Measurements from ENCODE around the gene PLXNA4. TPM values are rescaled to one million over a fixed set of nuclear protein-coding genes. Genes with fewer than 3 reads are reported as not detected.

Gene PLXNA4
- total RNA-seq, 2 donors from 2014 or later, result 9.5 to 18.0 TPM

DNA sequence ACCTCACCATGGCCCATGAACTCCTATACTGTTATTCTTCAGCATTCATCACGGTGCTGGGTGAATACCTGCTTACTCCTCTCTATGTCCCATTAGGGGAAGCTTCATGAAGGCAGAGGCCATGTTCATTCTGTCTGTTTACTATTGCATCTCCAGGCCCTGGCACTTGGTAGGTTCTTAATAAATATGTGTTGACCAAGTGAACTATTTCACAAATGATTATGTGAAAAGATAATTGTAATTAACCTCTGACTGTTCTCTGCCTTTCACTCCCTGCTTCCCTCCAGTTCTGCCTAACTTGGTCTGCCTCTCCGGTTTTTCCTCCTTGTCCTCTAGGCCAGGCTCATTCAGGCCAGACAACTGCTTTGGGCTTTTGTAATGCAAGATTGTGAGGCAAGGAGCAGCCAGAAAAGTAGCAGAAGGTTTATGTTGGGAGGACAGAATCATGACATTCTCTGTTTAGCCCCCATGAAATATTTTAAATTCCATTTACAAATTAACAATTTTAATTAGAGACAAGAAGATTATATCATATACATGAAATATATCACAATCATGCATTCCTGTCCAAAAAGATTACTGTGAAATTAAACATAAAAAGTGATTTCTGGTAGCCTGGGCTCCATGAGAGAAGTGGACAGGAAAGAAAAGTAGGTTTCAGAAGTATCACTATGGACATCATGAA is 42.1 kb upstream of the PLXNA4 start:
- H3K27me3 ChIP-seq, result no peaks in the 10 kb centered on the region
- H3K27ac ChIP-seq, result no peak overlapping the region
- TF ChIP-seq, protein P1, sequence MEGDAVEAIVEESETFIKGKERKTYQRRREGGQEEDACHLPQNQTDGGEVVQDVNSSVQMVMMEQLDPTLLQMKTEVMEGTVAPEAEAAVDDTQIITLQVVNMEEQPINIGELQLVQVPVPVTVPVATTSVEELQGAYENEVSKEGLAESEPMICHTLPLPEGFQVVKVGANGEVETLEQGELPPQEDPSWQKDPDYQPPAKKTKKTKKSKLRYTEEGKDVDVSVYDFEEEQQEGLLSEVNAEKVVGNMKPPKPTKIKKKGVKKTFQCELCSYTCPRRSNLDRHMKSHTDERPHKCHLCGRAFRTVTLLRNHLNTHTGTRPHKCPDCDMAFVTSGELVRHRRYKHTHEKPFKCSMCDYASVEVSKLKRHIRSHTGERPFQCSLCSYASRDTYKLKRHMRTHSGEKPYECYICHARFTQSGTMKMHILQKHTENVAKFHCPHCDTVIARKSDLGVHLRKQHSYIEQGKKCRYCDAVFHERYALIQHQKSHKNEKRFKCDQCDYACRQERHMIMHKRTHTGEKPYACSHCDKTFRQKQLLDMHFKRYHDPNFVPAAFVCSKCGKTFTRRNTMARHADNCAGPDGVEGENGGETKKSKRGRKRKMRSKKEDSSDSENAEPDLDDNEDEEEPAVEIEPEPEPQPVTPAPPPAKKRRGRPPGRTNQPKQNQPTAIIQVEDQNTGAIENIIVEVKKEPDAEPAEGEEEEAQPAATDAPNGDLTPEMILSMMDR (IDR thresholded peaks at IDR 0.05), result no peak
- peaks cover 0 to 3% of the 10 kb centered on the region in 2 donors for H3K9me3 ChIP-seq
- H3K4me1 ChIP-seq, result no peaks in the 10 kb centered on the region
- no peaks in the 10 kb centered on the region for H3K36me3 ChIP-seq
- no peak overlapping the region for H3K4me3 ChIP-seq
- no peak for DNase-seq (ENCODE audit: low spot score)

DNA sequence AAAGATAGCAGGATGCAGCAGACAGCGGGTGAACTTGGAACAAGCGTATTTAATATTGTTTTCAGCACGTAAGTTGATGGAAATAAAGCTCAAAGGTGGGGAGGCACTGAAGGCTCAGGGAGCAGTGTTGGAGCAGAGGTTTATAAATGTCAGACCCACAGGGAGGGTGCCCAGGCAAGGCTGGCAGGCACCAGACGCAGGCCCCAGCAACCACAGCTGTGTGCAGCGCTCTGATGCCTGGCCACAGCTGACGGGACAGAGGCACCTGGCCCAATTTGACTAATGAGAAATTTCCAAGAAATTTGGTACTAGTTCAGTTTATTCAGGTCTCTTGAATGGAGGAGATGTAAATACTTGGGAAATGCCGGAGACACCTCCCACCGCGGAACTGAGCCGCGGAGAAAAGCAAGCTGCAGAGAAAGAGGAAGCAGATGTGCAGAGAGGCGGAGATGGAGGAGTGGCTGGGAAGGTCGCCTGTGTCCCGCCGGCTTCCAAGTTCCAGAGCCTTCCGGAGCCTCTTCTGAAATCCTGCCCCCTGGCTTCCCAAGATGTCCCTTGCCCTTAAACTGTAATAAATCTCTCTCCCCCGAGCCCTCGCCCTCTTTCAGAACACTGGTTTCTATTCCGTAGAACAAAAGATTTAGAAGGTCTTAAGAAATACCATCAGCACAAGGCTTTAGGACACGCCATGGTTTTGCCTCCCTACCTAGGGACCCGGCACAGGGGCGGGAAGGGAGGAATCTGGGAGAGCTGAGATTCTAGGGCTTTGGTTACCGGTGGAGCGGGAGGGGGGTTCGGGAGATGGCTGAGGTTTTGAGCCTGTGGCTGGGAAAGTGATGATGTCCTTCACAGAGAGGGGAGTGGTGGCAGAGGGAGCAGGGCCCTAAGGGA is 38.4 kb upstream of the PLXNA4 start:
- Histone ChIP-seq H3K9me3 (peaks cover 0 to 3% of the 10 kb centered on the region in 2 donors), H3K27me3 (no peaks in the 10 kb centered on the region), H3K36me3 (no peaks in the 10 kb centered on the region), H3K4me1 (no peaks in the 10 kb centered on the region), H3K27ac (no peak overlapping the region), H3K4me3 (peak overlapping the region; percentile 19 to 28)
- peak; percentile 63 for DNase-seq (ENCODE audit: low spot score)
- TF ChIP-seq, protein P1 (IDR thresholded peaks at IDR 0.05), result peak in 1 of 2 donors; percentile 39

DNA sequence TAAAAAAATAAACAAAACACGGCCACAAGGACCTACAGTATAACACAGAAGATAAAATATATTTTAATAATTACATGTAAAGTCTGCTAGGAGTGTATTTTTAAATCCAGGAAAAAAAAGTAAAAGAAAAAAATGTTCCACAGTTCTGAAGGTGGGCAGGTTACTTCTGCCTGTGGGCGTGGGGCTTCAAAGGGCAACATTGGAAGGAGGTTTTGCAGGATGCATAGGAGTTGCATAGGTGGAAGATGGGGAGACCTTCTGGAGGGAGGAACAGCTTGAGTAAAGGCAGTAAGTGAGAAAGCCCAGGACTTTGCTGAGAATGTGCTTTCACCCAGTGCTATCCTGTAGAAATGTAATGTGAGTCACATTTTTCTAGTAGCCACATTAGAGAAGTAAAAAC is 37.5 kb upstream of the PLXNA4 start:
- Histone ChIP-seq H3K27ac (no peak overlapping the region), H3K9me3 (peaks cover 0 to 3% of the 10 kb centered on the region in 2 donors), H3K27me3 (no peaks in the 10 kb centered on the region), H3K36me3 (no peaks in the 10 kb centered on the region), H3K4me3 (no peak overlapping the region), H3K4me1 (no peaks in the 10 kb centered on the region)
- TF ChIP-seq, protein P1 (IDR thresholded peaks at IDR 0.05), result no peak
- DNase-seq (ENCODE audit: low spot score), result no peak

DNA sequence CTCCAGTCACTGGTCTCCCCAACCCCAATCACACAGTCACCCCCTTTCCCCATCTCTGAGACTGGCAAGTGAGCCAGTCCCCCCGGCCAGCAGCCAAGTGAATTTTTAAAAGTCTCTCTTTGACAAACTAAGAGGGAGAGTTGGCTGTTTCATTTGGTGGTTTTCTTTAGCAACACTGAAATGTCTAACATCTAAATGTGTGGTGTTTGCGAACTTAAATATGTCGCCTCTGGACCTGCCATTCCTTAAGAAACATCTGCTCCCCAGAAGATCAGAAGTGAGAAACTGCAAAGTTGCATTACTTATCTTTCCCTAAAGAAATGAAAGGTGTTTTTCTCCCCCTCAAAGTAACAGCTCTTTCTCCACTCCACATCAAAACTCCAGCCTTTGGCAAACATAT is 34.7 kb upstream of the PLXNA4 start:
- no peaks in the 10 kb centered on the region for H3K36me3 ChIP-seq
- no peaks in the 10 kb centered on the region for H3K27me3 ChIP-seq
- H3K4me3 ChIP-seq, result no peak overlapping the region
- DNase-seq (ENCODE audit: low spot score), result no peak
- H3K9me3 ChIP-seq, result no peaks in the 10 kb centered on the region
- no peaks in the 10 kb centered on the region for H3K4me1 ChIP-seq
- H3K27ac ChIP-seq, result no peak overlapping the region
- TF ChIP-seq, protein P1 (IDR thresholded peaks at IDR 0.05), result no peak

DNA sequence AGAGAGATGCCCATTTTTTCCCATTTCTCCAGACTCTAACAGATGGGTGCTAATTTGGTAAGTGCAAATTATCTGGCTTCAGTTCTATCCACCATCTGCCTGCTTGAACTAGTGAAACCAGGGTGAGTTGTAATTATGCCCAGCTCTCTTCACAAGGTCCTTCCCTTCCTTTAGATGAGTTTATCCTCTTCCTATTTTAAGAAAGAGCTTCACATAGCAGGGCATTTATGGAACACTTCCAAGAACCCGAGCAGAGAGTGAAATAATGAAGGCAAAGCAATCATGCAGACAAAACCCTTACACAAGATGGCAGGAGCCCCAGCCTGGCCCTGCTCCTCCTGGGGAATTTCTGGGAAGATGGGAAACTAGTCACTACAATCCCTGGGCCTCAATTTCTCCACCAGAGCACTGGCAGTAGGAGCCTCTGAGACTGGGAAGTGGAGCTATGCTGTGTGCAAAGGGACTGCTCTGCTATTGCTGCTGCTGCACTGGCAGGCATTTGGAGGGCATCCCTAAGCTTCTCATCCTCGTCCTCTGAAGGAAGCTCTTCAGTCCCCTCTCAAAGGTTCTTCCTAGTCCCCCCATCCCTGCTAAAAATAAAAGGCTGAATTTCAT is 33.7 kb upstream of the PLXNA4 start:
- Histone ChIP-seq H3K4me3 (no peak overlapping the region), H3K27me3 (no peaks in the 10 kb centered on the region), H3K36me3 (no peaks in the 10 kb centered on the region), H3K9me3 (no peaks in the 10 kb centered on the region), H3K4me1 (no peaks in the 10 kb centered on the region), H3K27ac (no peak overlapping the region)
- TF ChIP-seq, protein P1 (IDR thresholded peaks at IDR 0.05), result no peak
- DNase-seq (ENCODE audit: low spot score), result no peak

Data from right atrium auricular region (tissue), 2 donors.